Muscle of back (tissue), 11 donors: Measurements from ENCODE around the gene CD93. TPM values are rescaled to one million over a fixed set of nuclear protein-coding genes. Genes with fewer than 3 reads are reported as not detected.
A peak's percentile ranks its signal among the peaks of the same experiment; 100 is the strongest.

Experiments used
- DNase-seq, 3 donors: peaks; one replicate each; pipeline versions ENCODE4 v3.0.0 to v3.0.0-alpha.2; 2013
- polyA plus RNA-seq, 10 donors: library from polyadenylated mRNA; unstranded; fragments of 120-200 nt; gene quantifications; one replicate each; pipeline ENCODE4 v1.2.1, GENCODE V29; 2013; ENCODE audit not compliant: insufficient read length in 10 of 10

The CD93 gene
- polyA plus RNA-seq, 10 donors, result 48.0 to 81.1 (median 63.6) TPM

DNA sequence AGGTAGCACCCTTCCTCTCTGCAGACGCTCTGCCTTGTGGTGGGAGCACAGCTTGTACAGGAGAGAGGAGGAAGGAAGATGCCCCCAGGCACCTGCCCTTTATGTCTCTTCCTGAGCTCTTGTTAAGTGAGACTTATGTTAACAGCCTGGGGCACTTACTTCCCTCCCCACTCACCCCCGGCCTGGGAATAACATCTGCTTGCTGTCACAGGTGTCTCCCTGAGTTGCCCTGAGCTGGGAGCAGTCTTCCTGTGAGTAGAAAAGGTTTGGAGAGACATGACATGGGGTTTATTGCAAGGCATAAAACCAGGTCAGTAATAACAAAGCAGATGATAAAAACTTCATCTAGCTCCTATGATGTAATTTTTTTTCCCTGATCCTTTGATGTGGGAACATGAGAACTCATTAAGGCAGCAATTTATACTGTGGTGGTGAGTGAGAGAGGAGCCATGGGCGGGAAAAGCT, 49.1 kb downstream of the CD93 start:
- no peak for DNase-seq

DNA sequence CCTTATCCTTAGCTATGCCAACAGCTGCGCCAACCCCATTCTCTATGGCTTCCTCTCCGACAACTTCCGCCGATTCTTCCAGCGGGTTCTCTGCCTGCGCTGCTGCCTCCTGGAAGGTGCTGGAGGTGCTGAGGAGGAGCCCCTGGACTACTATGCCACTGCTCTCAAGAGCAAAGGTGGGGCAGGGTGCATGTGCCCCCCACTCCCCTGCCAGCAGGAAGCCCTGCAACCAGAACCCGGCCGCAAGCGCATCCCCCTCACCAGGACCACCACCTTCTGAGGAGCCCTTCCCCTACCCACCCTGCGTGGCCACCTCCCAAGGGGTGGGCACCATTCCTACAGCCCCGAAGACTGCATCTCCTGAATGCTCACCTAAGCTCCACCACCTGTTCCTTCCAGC, 49.8 kb downstream of the CD93 start:
- no peak for DNase-seq

GRCh38 chr20:23035731-23036130, 50.4 kb downstream of the CD93 start:
- DNase-seq, result no peak

DNA sequence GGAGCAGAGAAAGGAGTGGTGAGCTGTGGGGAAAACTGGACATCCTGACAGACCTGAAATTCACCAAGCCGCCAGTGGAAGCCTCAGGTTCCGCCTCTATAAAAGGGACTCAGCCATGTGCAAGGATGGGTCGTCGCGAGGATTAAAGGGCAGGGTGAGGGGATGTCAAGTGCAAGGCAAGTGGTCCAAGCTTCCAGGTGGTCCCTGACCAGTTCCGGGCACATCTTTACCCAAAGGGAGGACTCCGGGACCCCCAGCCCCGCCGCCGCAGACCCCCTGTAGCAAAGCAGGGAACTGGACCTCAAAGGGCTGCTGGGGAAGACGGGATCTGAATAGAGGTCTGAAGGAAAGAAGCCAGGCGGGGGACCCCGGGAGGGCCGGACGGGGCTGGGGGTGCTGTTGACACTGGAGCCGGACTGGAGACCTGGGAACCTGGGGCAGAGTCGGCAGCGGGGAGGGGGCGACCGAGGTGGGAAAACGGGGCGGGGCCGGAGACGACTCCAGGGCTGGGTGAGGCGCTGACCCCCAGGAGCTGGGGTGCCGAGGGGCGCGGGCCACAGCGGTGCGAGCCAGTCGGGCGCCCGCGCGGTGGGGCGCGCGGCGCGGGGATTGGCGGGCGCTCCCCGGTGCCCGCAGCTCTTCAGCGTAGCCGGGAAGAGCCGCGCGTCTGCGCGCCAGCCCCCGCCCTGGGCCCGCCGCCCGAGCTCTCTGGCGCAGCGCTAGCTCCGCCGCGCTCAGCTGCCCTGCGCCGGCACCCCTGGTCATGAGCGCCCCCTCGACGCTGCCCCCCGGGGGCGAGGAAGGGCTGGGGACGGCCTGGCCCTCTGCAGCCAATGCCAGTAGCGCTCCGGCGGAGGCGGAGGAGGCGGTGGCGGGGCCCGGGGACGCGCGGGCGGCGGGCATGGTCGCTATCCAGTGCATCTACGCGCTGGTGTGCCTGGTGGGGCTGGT, 51.1 kb downstream of the CD93 start, which contains the start of gene SSTR4:
SSTR4 (plus strand) TSS at position 592 of the 951 bp plus-strand sequence; CDS start at position 764, 172 bp downstream.
- peak in 1 of 3 donors; percentile 52 for DNase-seq

DNA sequence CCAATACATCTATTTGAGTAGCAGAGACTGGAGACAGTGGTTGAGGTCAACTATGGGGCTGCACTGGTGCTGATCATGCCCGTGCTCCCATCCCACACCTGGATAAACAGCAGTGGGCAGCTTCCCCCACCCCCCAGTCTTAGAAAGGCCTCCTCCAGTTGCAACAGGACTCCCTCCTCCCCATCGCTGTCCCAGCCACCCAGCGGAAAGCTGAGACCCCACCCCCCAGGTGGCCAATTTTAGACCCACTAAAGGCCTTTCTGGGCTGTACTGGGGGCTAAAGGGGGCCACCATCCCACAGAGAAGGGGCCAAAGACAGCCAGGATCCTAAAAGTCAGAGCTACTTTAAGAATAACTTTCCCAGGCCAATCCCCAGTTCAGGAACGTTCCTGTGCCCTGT, 52.2 kb downstream of the CD93 start:
- DNase-seq, result no peak

- DNase-seq, result no peak
Measured at GRCh38 chr20:23032750-23033078, 53.4 kb downstream of the CD93 start.

DNA sequence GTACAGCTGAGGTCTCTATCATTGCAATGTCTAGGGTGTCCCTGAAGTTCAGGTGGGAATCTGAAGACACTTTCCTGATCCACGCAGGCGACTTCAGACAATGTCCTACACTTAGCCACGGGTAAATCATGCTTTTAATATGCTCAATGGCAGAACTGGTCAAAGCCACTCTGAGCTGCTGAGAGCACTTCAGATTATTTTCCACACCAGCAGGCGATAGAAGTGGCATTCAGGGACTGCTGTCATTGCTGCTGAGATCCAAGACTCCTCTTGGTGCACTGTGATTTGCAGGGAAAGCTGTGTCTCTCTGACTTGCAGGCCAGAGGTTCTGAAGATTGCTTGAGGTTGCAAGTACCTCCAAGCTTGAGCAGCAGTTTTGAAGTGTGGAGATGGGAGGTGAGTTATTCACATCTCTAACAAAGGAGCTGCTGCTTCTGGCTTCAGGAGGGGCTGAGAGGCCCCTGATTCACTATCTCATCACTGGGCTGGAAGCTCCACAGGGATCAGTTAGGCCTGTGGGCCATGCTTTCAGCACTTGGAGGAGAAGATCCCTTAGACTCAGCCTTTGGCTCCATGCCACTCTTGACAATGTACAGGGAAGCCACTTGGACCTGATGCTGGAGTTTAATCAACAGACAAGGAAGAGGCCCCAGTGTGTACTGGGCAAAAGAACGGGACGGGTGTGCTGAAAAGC, 53.9 kb downstream of the CD93 start:
- DNase-seq, result peak in 1 of 3 donors; percentile 51

DNA sequence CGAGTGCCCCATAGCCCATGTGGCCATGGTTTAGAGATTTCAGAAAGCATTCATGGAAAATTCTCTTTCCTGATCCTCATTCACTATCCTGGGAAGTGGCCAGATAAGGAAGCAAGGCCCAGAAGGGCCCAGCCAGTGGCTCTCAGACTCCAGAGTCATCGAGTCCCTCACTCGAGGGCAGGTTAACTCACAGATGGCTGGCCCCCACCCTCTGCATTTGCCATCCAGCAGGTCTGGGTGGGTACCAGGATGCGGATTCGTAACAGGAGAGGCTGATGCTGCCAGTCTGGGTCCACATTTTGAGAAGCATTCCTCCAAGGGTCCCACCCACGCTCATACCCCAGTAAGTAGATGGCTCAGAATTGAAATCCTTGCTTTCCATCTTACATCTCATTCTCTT, 54.8 kb downstream of the CD93 start:
- no peak for DNase-seq

Other genes starting within 250 kb of the CD93 start
- gene SSTR4, start 51.0 kb downstream of the CD93 start, polyA plus RNA-seq, result not detected
- gene THBD, start 36.7 kb downstream of the CD93 start, polyA plus RNA-seq, result 10 to 100 TPM in 2 of 10 donors, 1 to 10 TPM in 8; 5.7 to 13.2 (median 8.8) TPM